Keratinocyte (primary cell): ENCODE data around the gene MUC5B. TPM values are rescaled to one million over a fixed set of nuclear protein-coding genes. Genes with fewer than 3 reads are reported as not detected.

Experiments used
- DNase-seq: peaks from one replicate; pipeline ENCODE4 v3.0.0-alpha.2; 2011; ENCODE audit warnings: low read depth, missing footprints, low spot score
- FAIRE-seq: peaks from 2 replicates; lab custom pipeline; 2011; peaks lifted over from hg19 to GRCh38; lab: Jason Lieb, UNC
- H2AFZ ChIP-seq: 2 replicates; pipeline ENCODE4 v1.6.0; 2012; ENCODE audit warnings: low read length, control low read depth, inconsistent platforms; ENCODE audit not compliant: control insufficient read depth
- H3K27ac ChIP-seq: 2 replicates; pipeline ENCODE4 v1.5.1; 2011; ENCODE audit warnings: low read length; ENCODE audit not compliant: control insufficient read depth, insufficient read depth
- H3K27me3 ChIP-seq: 3 replicates; pipeline ENCODE4 v1.6.0; 2011; ENCODE audit warnings: low read length; ENCODE audit not compliant: control insufficient read depth, insufficient read depth; ENCODE audit errors: extremely low read depth
- H3K36me3 ChIP-seq, 2 experiments: 2 replicates in 1 of 2; 3 replicates in 1 of 2; pipeline ENCODE4 v1.5.1; 2011; ENCODE audit warnings: low read length in 2 of 2, mild to moderate bottlenecking in 1 of 2; ENCODE audit not compliant: control insufficient read depth in 2 of 2, insufficient read depth in 2 of 2; ENCODE audit errors: extremely low read depth in 1 of 2
- H3K4me1 ChIP-seq: 3 replicates; pipeline ENCODE4 v1.5.1; 2011; ENCODE audit warnings: low read length; ENCODE audit not compliant: control insufficient read depth, insufficient read depth; ENCODE audit errors: extremely low read depth
- H3K4me2 ChIP-seq: 3 replicates; pipeline ENCODE4 v1.6.0; 2011; ENCODE audit warnings: low read depth, low read length; ENCODE audit not compliant: control insufficient read depth, insufficient read depth; ENCODE audit errors: extremely low read depth
- H3K4me3 ChIP-seq, 3 experiments: fragments of 200-600 bp in 1 of 3; sonication (generic) in 1 of 3; 2 replicates in 2 of 3; 3 replicates in 1 of 3; pipeline ENCODE4 v1.5.1; 2011 to 2016; ENCODE audit warnings: low read length in 3 of 3, mild to moderate bottlenecking in 3 of 3, control low read depth in 2 of 3, inconsistent platforms in 1 of 3, low read depth in 1 of 3, mixed read lengths in 1 of 3, mixed run types in 1 of 3, moderate library complexity in 1 of 3; ENCODE audit not compliant: control insufficient read depth in 2 of 3, insufficient read depth in 2 of 3; ENCODE audit errors: extremely low read depth in 1 of 3
- H3K79me2 ChIP-seq: 2 replicates; pipeline ENCODE4 v1.6.0; 2012; ENCODE audit warnings: low read length; ENCODE audit not compliant: control insufficient read depth, insufficient read depth
- H3K9ac ChIP-seq: 3 replicates; pipeline ENCODE4 v1.6.0; 2011; ENCODE audit warnings: low read length; ENCODE audit not compliant: control insufficient read depth, insufficient read depth; ENCODE audit errors: extremely low read depth
- H3K9me1 ChIP-seq: 3 replicates; pipeline ENCODE4 v1.6.0; 2011; ENCODE audit warnings: low read length; ENCODE audit not compliant: control insufficient read depth, insufficient read depth; ENCODE audit errors: extremely low read depth
- H3K9me3 ChIP-seq: 2 replicates; pipeline ENCODE4 v1.5.1; 2012; ENCODE audit warnings: low read depth, low read length; ENCODE audit not compliant: control insufficient read depth
- H4K20me1 ChIP-seq: 3 replicates; pipeline ENCODE4 v1.6.0; 2011; ENCODE audit warnings: low read length; ENCODE audit not compliant: control insufficient read depth, insufficient read depth; ENCODE audit errors: extremely low read depth
- CTCF ChIP-seq, 3 experiments: IDR thresholded peaks in 1 of 3; conservative IDR thresholded peaks in 1 of 3; optimal IDR thresholded peaks in 1 of 3; 2 replicates in 2 of 3; 3 replicates in 1 of 3; pipeline versions ENCODE3 to v1.5.1; 2011; ENCODE audit warnings: low read length in 3 of 3, mild to moderate bottlenecking in 3 of 3, moderate library complexity in 2 of 3, control low read depth in 1 of 3, inconsistent platforms in 1 of 3; ENCODE audit not compliant: insufficient read depth in 2 of 3; ENCODE audit errors: extremely low read depth in 1 of 3
- EZH2 ChIP-seq: IDR thresholded peaks from one replicate; pipeline ENCODE4 v1.6.1; 2012; ENCODE audit warnings: inconsistent platforms, mild to moderate bottlenecking, low read length, moderate library complexity
- dilution Hi-C: fragments of 300-500 bp; cut with MboI; formaldehyde crosslinking; loops from one replicate; pipeline ENCODE4 v1.7.0; 2020; ENCODE audit warnings: low sequenced_read_pairs; ENCODE audit not compliant: extremely low pct_ligation_motif_present
- polyA plus RNA-seq, 5 experiments: library from polyadenylated mRNA; depleted of rRNA in 3 of 5; stranded (reverse) in 3 of 5; stranded (forward) in 1 of 5; unstranded in 1 of 5; fragments of >200 nt; gene quantifications; 1 replicate in 1 of 5; 2 replicates in 3 of 5; 3 replicates in 1 of 5; pipeline versions ENCODE4 v1.2.1 to v1.2.3, GENCODE V29; 2011 to 2012; ENCODE audit warnings: missing spikeins in 2 of 5, low read depth in 1 of 5, low replicate concordance in 1 of 5

The MUC5B gene
- polyA plus RNA-seq, 1 donor (not counting 4 experiments of a cell fraction or from before 2014, with no cell fraction given) = not detected

GRCh38 chr11:1205121-1205986 lies 17.5 kb upstream of the MUC5B start:
- TF ChIP-seq EZH2 (no peak), CTCF (optimal IDR thresholded peaks at IDR 0.05 in 1 of 3, IDR thresholded peaks at IDR 0.05 in 1 of 3, conservative IDR thresholded peaks at IDR 0.05 in 1 of 3; ENCODE audit: extremely low read depth in 1 of 3, insufficient read depth in 2 of 3, low read length in 3 of 3) (no peak)
- FAIRE-seq = no peak
- no peak overlapping the region for H2AFZ ChIP-seq
- peaks cover 9% of the 10 kb centered on the region for H3K27me3 ChIP-seq
- H3K79me2 ChIP-seq = no peaks in the 10 kb centered on the region
- H3K4me2 ChIP-seq = no peak overlapping the region
- no peak overlapping the region for H3K27ac ChIP-seq
- dilution Hi-C loops = no loop called here
- H3K36me3 ChIP-seq = no peaks in the 10 kb centered on the region
- DNase-seq = no peak
- H3K9me3 ChIP-seq = no peaks in the 10 kb centered on the region
- no peaks in the 10 kb centered on the region for H3K9me1 ChIP-seq
- H3K9ac ChIP-seq = no peak overlapping the region
- no peak overlapping the region for H3K4me3 ChIP-seq
- no peaks in the 10 kb centered on the region for H4K20me1 ChIP-seq
- H3K4me1 ChIP-seq = no peaks in the 10 kb centered on the region

- Histone ChIP-seq H4K20me1 (no peaks in the 10 kb centered on the region), H3K4me2 (no peak overlapping the region), H3K9ac (no peak overlapping the region), H3K79me2 (no peaks in the 10 kb centered on the region), H2AFZ (no peak overlapping the region), H3K4me1 (no peaks in the 10 kb centered on the region), H3K9me1 (no peaks in the 10 kb centered on the region), H3K27me3 (peaks cover 3% of the 10 kb centered on the region), H3K36me3 (no peaks in the 10 kb centered on the region), H3K4me3 (no peak overlapping the region), H3K27ac (no peak overlapping the region), H3K9me3 (no peaks in the 10 kb centered on the region)
- TF ChIP-seq EZH2 (no peak), CTCF (optimal IDR thresholded peaks at IDR 0.05 in 1 of 3, IDR thresholded peaks at IDR 0.05 in 1 of 3, conservative IDR thresholded peaks at IDR 0.05 in 1 of 3; ENCODE audit: extremely low read depth in 1 of 3, insufficient read depth in 2 of 3, low read length in 3 of 3) (no peak)
- DNase-seq (no peak), FAIRE-seq (no peak)
- dilution Hi-C loops = no loop called here
Measured at GRCh38 chr11:1205987-1206331, 16.9 kb upstream of the MUC5B start.
